Liver (tissue), 9 donors: Measurements from ENCODE around the gene EBP. TPM values are rescaled to one million over a fixed set of nuclear protein-coding genes. Genes with fewer than 3 reads are reported as not detected.

Experiments
- DNase-seq: peaks from one replicate; pipeline ENCODE4 v3.0.0-alpha.2; 2017; ENCODE audit warnings: low spot score
- H3K27ac ChIP-seq, 2 donors: one replicate each; pipeline ENCODE4 v1.7.0; 2013; ENCODE audit warnings: inconsistent platforms in 2 of 2, low read length in 2 of 2, control low read depth in 1 of 2, low read depth in 1 of 2, mild to moderate bottlenecking in 1 of 2
- H3K27me3 ChIP-seq, 4 donors: one replicate each; pipeline versions ENCODE4 v1.6.1 to v1.7.0; 2013; ENCODE audit warnings: low read length in 3 of 4, inconsistent platforms in 1 of 4, mild to moderate bottlenecking in 1 of 4, moderate library complexity in 1 of 4; ENCODE audit not compliant: control insufficient read depth in 4 of 4, insufficient read depth in 4 of 4
- H3K36me3 ChIP-seq, 4 donors: one replicate each; pipeline versions ENCODE4 v1.6.1 to v1.7.0; 2013; ENCODE audit warnings: low read length in 3 of 4, mild to moderate bottlenecking in 3 of 4, low read depth in 1 of 4, moderate library complexity in 1 of 4; ENCODE audit not compliant: control insufficient read depth in 4 of 4, insufficient read depth in 3 of 4
- H3K4me1 ChIP-seq, 4 donors: one replicate each; pipeline versions ENCODE4 v1.6.1 to v1.7.0; 2013; ENCODE audit warnings: low read length in 3 of 4, mild to moderate bottlenecking in 3 of 4, moderate library complexity in 1 of 4; ENCODE audit not compliant: control insufficient read depth in 4 of 4, insufficient read depth in 4 of 4
- H3K4me3 ChIP-seq, 3 donors: one replicate each; pipeline versions ENCODE4 v1.6.1 to v1.7.0; 2013; ENCODE audit warnings: low read length in 3 of 3, control low read depth in 1 of 3, low read depth in 1 of 3, mild to moderate bottlenecking in 1 of 3
- H3K9ac ChIP-seq, 2 donors: one replicate each; pipeline ENCODE4 v1.7.0; 2013; ENCODE audit warnings: low read length in 2 of 2, mild to moderate bottlenecking in 2 of 2, moderate library complexity in 2 of 2, control low read depth in 1 of 2, low read depth in 1 of 2
- H3K9me3 ChIP-seq, 4 donors: one replicate each; pipeline versions ENCODE4 v1.6.1 to v1.7.0; 2013; ENCODE audit warnings: low read length in 3 of 4; ENCODE audit not compliant: control insufficient read depth in 4 of 4
- ATF3 ChIP-seq: IDR thresholded peaks from 2 replicates; pipeline ENCODE4 v1.6.1; 2016; ENCODE audit warnings: antibody characterized with exemption
- CTCF ChIP-seq: fragments of 150-350 bp; IDR thresholded peaks from 2 replicates; pipeline ENCODE4 v1.5.1; 2017; ENCODE audit warnings: improper control_type of control experiment, low read depth, low read length; ENCODE audit not compliant: missing input control
- EGR1 ChIP-seq, 2 donors: IDR thresholded peaks; 2 replicates each; pipeline ENCODE4 v1.6.1; 2016 to 2018; ENCODE audit warnings: antibody characterized with exemption in 2 of 2, low read depth in 2 of 2
- FOXA1 ChIP-seq: IDR thresholded peaks from 2 replicates; pipeline ENCODE4 v1.6.1; 2016; ENCODE audit warnings: antibody characterized with exemption
- FOXA2 ChIP-seq: IDR thresholded peaks from 2 replicates; pipeline ENCODE4 v1.6.1; 2016; ENCODE audit warnings: antibody characterized with exemption
- HNF4A ChIP-seq, 2 donors: conservative IDR thresholded peaks; 2 replicates each; pipeline ENCODE4 v1.6.1; 2016; ENCODE audit warnings: antibody characterized with exemption in 2 of 2, mild to moderate bottlenecking in 2 of 2
- HNF4G ChIP-seq: IDR thresholded peaks from 2 replicates; pipeline ENCODE4 v1.6.1; 2016; ENCODE audit warnings: antibody characterized with exemption
- JUND ChIP-seq, 2 donors: IDR thresholded peaks; 2 replicates each; pipeline ENCODE4 v1.6.1; 2016; ENCODE audit warnings: antibody characterized with exemption in 2 of 2
- MAX ChIP-seq: IDR thresholded peaks from 2 replicates; pipeline ENCODE4 v1.6.1; 2016; ENCODE audit warnings: antibody characterized with exemption
- NR2F2 ChIP-seq: IDR thresholded peaks from 2 replicates; pipeline ENCODE4 v1.6.1; 2016; ENCODE audit warnings: antibody characterized with exemption
- REST ChIP-seq: IDR thresholded peaks from 2 replicates; pipeline ENCODE4 v1.6.1; 2016; ENCODE audit warnings: antibody characterized with exemption, mild to moderate bottlenecking
- SP1 ChIP-seq: IDR thresholded peaks from 2 replicates; pipeline ENCODE4 v1.6.1; 2018; ENCODE audit warnings: antibody characterized with exemption, mild to moderate bottlenecking
- TAF1 ChIP-seq: conservative IDR thresholded peaks from 2 replicates; pipeline ENCODE4 v1.6.1; 2016; ENCODE audit warnings: antibody characterized with exemption, mild to moderate bottlenecking
- YY1 ChIP-seq: IDR thresholded peaks from 2 replicates; pipeline ENCODE4 v1.6.1; 2016; ENCODE audit warnings: antibody characterized with exemption, mild to moderate bottlenecking
- ZBTB33 ChIP-seq: IDR thresholded peaks from 2 replicates; pipeline ENCODE4 v1.6.1; 2016; ENCODE audit warnings: antibody characterized with exemption
- WGBS: extraction: QIAGEN DNeasy Blood & Tissue Kit; methylation state at CpG from one replicate; pipeline ENCODE4 v1.1.7; 2013; 5-methylcytosine and 5-hydroxymethylcytosine counted together
- polyA plus RNA-seq, 2 donors: library from polyadenylated mRNA; stranded (reverse) in 1 of 2; unstranded in 1 of 2; fragments of 200-250 nt in 1 of 2; fragments of >200 nt in 1 of 2; fragmentation: Nextera tagmentation in 1 of 2; extraction: Ambion mirVana in 1 of 2; gene quantifications; one replicate each; pipeline versions ENCODE4 v1.2.1 to v1.2.3, GENCODE V29; 2013 to 2015
- total RNA-seq, 2 donors: library from RNA; depleted of rRNA; stranded (reverse); fragments of >200 nt; gene quantifications; one replicate each; pipeline ENCODE4 v1.2.3, GENCODE V29; 2014
- donor health status: healthy.
- donor health status: healthy.
- donor health status: healthy.
- donor health status: healthy.
- donor health status: healthy.

EBP gene
- total and polyA plus RNA-seq, 4 donors: 304 to 474 (median 369) TPM

- Histone ChIP-seq H3K4me1 (no peaks in the 10 kb centered on the region), H3K9ac (no peak overlapping the region), H3K27ac (no peak overlapping the region), H3K9me3 (no peaks in the 10 kb centered on the region), H3K36me3 (peaks cover 2 to 23% (median 15%) of the 10 kb centered on the region in 4 donors), H3K27me3 (no peaks in the 10 kb centered on the region), H3K4me3 (no peak overlapping the region)
- 84% methylated on average over 5 of the region's 5 CpGs for WGBS
- no peak for DNase-seq
- no peak for TF ChIP-seq EGR1 (IDR thresholded peaks at IDR 0.05; ENCODE audit: low read depth in 2 of 2)
- no peak for TF ChIP-seq FOXA1
Measured at GRCh38 chrX:48531358-48531959, 9.9 kb downstream of the EBP start.

- Histone ChIP-seq H3K27me3 (no peaks in the 10 kb centered on the region), H3K36me3 (peaks cover 2 to 17% (median 9%) of the 10 kb centered on the region in 4 donors), H3K27ac (no peak overlapping the region), H3K9ac (no peak overlapping the region), H3K4me1 (no peaks in the 10 kb centered on the region), H3K4me3 (no peak overlapping the region), H3K9me3 (no peaks in the 10 kb centered on the region)
- no peak for DNase-seq
- 91% methylated on average over 1 of the region's 1 CpG for WGBS
- TF ChIP-seq NR2F2 (no peak), EGR1 (IDR thresholded peaks at IDR 0.05; ENCODE audit: low read depth in 2 of 2) (no peak), MAX (no peak), JUND (IDR thresholded peaks at IDR 0.05) (no peak), ZBTB33 (no peak), FOXA1 (no peak), HNF4G (no peak), SP1 (no peak), HNF4A (conservative IDR thresholded peaks at IDR 0.05) (no peak), REST (no peak), CTCF (no peak), TAF1 (no peak), FOXA2 (no peak), ATF3 (no peak), YY1 (no peak)
Measured at GRCh38 chrX:48532161-48532560, 10.6 kb downstream of the EBP start.
